Measurements from ENCODE around the gene CCDC54. TPM values are rescaled to one million over a fixed set of nuclear protein-coding genes. Genes with fewer than 3 reads are reported as not detected.
"Not testable (repeated sequence)": the region's sequence is repeated elsewhere in the genome, so short reads cannot be mapped to it uniquely, and the experiment has no call there.

The CCDC54 gene
- total RNA-seq: not detected in 2 replicates

GRCh38 chr3:107377151-107377550 is at the start of gene CCDC54:
Gene CCDC54 (plus strand): TSS chr3:107377439. CDS start chr3:107377588, 149 bp downstream.
- intact Hi-C loops (cut with micrococcal nuclease): loop anchor here (5.0 kb wide), 1 partner anchor 1655 kb away; no protein-coding TSS in a partner anchor

GRCh38 chr3:107328069-107328468 is 49.2 kb upstream of the CCDC54 start:
- intact Hi-C loops (cut with micrococcal nuclease): no loop called here

DNA sequence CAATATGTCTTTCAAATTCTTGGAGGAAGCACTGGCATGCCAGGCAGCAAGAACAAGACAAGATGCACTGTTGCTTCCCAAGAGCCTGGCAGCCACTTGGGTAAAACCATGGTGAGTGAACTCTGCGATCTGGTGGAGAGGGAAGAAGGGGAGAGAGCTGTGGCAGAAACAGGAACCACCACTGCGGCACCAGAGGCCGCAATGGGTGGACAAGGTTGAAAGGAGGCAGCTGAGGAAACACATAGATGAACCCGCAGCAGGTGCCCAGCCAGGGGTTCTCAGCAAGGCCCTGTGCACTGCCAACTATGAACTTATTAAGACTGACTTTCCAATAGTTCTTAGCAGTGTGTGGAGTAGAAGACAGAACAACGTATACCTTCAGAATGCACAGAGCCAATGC is 48.2 kb upstream of the CCDC54 start:
- intact Hi-C loops (cut with micrococcal nuclease): no loop called here

DNA sequence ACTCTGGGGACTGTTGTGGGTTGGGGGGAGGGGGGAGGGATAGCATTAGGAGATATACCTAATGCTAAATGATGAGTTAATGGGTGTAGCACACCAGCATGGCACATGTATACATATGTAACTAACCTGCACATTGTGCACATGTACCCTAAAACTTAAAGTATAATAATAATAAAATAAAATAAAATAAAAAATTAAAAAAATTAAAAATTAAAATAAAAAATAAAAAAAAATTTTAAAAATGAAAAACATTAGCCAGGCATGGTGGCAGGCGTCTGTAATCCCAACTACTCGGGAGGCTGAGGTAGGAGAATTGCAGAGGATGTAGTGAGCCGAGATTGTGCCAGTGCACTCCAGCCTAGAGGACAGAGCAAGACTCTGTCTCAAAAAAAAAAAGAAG is 37.5 kb upstream of the CCDC54 start:
- intact Hi-C loops (cut with micrococcal nuclease): not testable (repeated sequence)

GRCh38 chr3:107344722-107345121 is 32.5 kb upstream of the CCDC54 start:
- intact Hi-C loops (cut with micrococcal nuclease): no loop called here

DNA sequence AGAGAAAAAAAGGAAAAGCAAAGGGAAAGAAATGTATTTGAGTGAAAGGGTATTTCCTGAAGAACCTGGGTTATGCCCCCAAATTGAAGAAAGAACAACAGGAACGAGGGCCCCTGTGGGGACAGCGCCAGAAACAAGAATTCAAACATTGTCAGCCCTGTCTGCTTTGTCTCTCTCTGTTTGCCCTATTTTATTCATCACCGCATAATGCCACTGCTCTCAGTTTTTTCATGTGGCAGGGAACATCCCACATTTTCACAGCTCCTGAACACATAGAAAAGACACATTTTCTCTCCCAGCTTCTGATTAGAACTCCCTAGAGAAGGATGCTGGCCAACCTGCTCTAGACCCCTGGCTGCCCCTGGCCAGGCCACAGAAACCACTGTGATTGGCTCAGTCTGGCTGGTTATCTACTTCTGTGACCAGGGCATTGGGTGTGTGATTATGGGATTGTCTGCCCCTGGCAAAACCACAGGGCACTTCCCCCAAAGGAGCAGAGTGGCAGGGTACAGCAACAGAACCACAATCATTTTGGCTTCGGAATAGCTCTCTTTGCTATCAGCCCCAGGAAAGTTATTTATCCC is 31.3 kb upstream of the CCDC54 start:
- intact Hi-C loops (cut with micrococcal nuclease): no loop called here

DNA sequence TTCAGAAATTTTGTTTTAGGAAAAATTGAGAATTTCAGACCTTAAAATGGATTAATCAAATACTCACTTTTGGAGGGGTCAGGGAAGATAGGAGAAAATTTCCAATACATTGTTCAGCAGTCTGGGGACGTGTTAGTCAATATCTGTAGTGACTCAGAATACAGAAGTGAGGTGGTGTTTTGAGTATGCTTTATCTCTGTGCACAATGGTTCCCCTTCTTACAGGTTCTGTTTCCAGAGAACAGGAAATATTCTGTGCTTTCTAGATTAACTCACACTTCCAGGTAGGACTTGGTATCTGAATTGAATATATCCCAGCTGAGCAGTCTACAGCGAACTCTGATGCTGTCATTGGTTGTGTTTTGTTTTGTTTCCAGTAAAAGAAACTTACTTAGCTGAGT is 30.7 kb upstream of the CCDC54 start:
- intact Hi-C loops (cut with micrococcal nuclease): no loop called here

DNA sequence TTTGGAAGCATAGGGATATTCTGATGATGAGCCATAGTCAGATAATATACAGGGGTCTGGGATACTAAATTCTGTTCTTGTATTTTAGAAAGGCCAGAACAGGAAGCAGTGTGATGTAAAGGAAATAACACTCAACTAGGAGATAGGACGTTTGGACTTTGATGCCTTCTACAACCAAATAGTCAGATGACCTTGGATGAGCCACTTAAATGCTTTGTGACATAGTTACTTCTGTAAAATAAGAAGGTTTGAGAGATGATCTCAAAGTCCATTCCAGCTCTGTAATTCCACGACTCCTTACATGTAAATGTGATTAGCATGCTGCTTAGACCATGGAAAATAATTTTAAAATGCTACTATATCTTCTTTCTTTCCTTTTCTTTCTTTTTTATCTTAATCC is 29.5 kb upstream of the CCDC54 start:
- intact Hi-C loops (cut with micrococcal nuclease): no loop called here

- intact Hi-C loops (cut with micrococcal nuclease): no loop called here
Measured at GRCh38 chr3:107356706-107357105, 20.5 kb upstream of the CCDC54 start.

DNA sequence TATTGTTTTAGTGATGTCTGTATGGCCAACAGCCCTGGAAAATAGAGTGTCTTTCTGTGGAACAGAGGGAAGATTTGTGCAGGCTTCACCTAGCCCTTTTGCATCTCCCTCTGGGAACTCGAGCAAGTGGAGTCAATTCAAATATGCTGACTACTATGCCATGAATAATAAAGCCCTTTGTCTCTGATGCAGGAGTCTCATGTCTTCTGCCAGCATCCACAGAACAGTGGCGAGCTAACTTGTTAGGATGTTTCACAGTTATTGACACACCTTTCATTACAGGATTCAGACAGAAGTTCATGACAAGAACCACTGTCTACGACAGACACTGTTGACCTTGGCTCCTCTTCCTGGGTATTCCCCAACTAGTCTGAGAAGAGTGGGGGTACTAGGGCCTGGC is 15.6 kb upstream of the CCDC54 start:
- intact Hi-C loops (cut with micrococcal nuclease): no loop called here

- intact Hi-C loops (cut with micrococcal nuclease): loop anchor here (5.0 kb wide), 1 partner anchor 47 kb away; no protein-coding TSS in a partner anchor
Measured at GRCh38 chr3:107365051-107365450, 12.2 kb upstream of the CCDC54 start.

GRCh38 chr3:107366766-107367165 is 10.5 kb upstream of the CCDC54 start:
- intact Hi-C loops (cut with micrococcal nuclease): loop anchor here (5.0 kb wide), 1 partner anchor 46 kb away; no protein-coding TSS in a partner anchor

DNA sequence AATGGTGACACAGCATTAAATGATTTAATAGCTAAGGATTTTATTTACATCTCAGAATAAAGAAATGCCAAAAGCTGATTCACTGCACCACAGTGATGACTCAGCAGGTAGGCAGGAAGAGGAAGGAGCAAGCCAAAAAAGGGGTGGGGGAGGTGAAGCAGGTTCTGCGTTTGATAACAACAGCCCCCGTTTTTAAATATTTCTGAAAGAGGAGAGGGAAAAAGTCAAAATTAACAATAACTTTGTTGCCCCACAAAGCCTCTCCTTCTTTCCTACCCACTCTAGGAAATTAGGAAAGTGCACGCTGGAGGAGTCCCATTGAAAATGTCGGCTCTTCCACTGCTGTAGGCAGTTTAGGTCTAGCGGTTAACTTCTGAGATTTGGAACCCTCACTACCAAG is 9.9 kb upstream of the CCDC54 start:
- intact Hi-C loops (cut with micrococcal nuclease): loop anchor here (5.0 kb wide), 1 partner anchor 45 kb away; no protein-coding TSS in a partner anchor

DNA sequence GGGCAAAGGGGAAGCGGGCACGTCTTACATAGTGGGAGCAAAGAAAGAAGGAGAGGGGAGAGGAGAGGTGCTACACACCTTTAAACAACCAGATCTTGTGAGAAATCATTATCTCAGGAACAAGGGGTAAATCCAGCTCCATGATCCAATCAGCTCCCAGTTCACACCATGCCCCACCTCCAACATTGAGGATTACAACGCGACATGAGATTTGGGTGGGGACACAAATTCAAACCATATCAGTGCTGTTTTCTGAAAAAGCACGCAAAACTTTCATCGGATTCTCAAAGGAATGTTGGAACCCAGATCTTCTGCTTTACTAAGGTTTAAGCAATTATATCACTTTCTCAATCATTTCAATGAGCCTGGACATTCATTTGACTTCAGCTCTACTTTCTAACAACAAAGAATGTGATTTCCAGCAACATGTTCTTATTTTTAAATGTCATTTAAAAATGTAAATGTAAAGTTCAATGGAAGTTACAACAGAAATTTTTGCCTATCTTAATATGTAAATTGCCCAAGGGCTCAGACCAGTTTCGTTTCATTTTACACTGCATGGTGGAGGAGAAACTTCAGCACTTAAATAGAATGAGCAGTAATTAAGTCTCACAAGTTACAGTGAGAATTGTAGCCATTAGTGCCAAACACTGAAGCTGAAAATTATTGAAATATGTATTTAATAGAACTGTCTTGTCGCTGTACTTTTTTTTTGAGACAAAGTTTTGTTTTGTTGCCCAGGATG is 8.4 kb upstream of the CCDC54 start:
- intact Hi-C loops (cut with micrococcal nuclease): loop anchor here (5.0 kb wide), 1 partner anchor 43 kb away; no protein-coding TSS in a partner anchor

DNA sequence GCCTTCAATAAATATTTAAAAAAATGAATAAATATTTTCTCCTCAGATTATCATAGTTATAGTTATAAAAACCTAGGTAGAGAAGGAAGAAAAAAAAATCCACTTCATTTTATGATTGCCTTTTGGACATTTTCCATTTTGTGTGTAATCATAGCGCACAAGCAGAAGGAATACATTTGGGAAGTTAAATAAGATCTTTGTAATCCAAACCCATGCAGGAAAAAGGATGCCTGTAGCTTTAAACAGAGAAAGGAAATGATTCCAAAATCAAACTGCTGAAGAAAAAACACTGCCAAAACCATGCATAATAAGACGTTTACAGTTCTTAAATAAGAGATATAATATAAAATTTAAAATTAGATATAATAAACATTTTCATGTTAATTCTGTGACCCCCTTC is 7.4 kb upstream of the CCDC54 start:
- intact Hi-C loops (cut with micrococcal nuclease): loop anchor here (5.0 kb wide), 1 partner anchor 43 kb away; no protein-coding TSS in a partner anchor

GRCh38 chr3:107370907-107371306 is 6.3 kb upstream of the CCDC54 start:
- intact Hi-C loops (cut with micrococcal nuclease): no loop called here

DNA sequence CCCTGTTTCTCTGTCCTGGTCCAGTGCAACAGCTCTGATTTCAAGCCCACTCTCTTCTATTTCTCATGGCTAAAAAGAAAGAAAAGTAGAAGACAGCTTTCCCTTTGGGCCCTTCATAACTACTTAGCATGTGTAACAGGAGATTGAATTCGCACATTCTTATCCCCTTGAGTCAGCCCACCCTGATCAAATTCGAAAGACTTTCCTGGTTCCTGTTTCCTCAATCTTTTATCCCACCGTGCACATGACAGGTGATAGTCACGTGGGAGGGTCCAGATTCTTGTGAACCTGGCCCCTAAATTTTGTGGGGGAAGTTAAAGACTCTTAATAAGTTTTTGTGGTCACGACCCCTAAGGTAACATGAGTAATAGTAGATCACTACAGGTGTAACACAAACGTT is 4.7 kb upstream of the CCDC54 start:
- intact Hi-C loops (cut with micrococcal nuclease): no loop called here

GRCh38 chr3:107373896-107374295 is 3.3 kb upstream of the CCDC54 start:
- intact Hi-C loops (cut with micrococcal nuclease): no loop called here

DNA sequence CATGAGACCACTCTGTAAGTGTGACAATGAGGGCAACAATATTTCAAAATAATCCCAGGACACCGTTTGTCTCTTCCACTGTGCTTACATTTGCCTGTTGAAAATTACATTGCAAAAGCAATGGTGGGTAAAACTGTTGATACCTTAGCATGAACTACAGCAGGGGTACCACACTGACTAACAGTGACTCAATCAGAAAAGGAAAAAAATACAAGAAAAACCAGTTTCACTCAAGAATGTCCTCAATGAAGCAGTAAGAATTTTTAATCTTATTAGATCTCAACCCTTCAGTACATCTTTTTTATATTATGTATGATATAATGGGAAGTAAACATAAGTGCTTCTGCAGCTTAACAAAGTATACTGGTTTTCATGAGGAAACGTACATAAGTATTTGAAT is 1.6 kb upstream of the CCDC54 start:
- intact Hi-C loops (cut with micrococcal nuclease): loop anchor here (5.0 kb wide), 1 partner anchor 1653 kb away; no protein-coding TSS in a partner anchor

DNA sequence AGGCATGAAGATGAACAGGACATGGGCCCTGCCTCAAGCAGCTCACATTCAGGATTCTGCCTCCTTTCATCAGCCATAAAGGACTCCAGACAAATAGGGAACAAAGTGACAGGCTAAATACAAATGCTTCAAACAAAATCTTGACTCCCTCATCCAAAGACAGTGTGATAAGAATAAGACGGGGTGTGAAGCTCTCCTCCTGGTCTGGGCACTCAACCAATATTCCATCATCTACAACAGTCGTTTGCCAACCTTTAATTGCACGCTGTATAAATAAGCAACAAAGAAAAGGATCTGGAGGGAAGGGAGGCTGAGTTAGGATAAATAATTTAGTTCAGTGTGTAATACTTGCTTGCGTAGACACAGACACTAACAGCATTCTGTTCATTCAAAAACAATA is 5.4 kb downstream of the CCDC54 start:
- intact Hi-C loops (cut with micrococcal nuclease): no loop called here

GRCh38 chr3:107384428-107384827 is 7.2 kb downstream of the CCDC54 start:
- intact Hi-C loops (cut with micrococcal nuclease): no loop called here

- intact Hi-C loops (cut with micrococcal nuclease): no loop called here
Measured at GRCh38 chr3:107384907-107385306, 7.7 kb downstream of the CCDC54 start.

GRCh38 chr3:107387555-107387954 is 10.3 kb downstream of the CCDC54 start:
- intact Hi-C loops (cut with micrococcal nuclease): no loop called here

Data from T-helper 1 cell treated with Interleukin-12 subunit alpha and Interleukin-12 subunit beta and Interleukin-4 antibody, amounts not matched to agents 30 ng/mL and 1 ng/mL, for 36 hours (primary cell).